NCI-H1694 treated with DMSO at 0.1 percent for 48 hours (cell line): Measurements from ENCODE around the gene SH3D19.
"Not testable (repeated sequence)": the region's sequence is repeated elsewhere in the genome, so short reads cannot be mapped to it uniquely, and the experiment has no call there.

ENCODE experiments used
- DNase-seq: peaks from one replicate; lab custom pipeline; 2025; lab: John Stamatoyannopoulos, UW

SH3D19 gene

GRCh38 chr4:151150821-151151580 is 174.4 kb downstream of the SH3D19 start:
- no peak for DNase-seq

- DNase-seq, result no peak
Measured at GRCh38 chr4:151148261-151148660, 177.1 kb downstream of the SH3D19 start.

GRCh38 chr4:151147000-151147399 is 178.4 kb downstream of the SH3D19 start:
- no peak for DNase-seq

- DNase-seq, result no peak
Measured at GRCh38 chr4:151144329-151145072, 180.9 kb downstream of the SH3D19 start.

- DNase-seq, result no peak
Measured at GRCh38 chr4:151143811-151144210, 181.6 kb downstream of the SH3D19 start.

- no peak for DNase-seq
Measured at GRCh38 chr4:151143162-151143561, 182.2 kb downstream of the SH3D19 start.

GRCh38 chr4:151142758-151143157 is 182.6 kb downstream of the SH3D19 start:
- DNase-seq, result no peak

- DNase-seq, result no peak
Measured at GRCh38 chr4:151139814-151140213, 185.6 kb downstream of the SH3D19 start.

GRCh38 chr4:151136048-151136447 is 189.4 kb downstream of the SH3D19 start:
- DNase-seq, result not testable (repeated sequence)

GRCh38 chr4:151133311-151133710 is 192.1 kb downstream of the SH3D19 start:
- no peak for DNase-seq

- DNase-seq, result no peak
Measured at GRCh38 chr4:151129796-151130195, 195.6 kb downstream of the SH3D19 start.

- DNase-seq, result peak; percentile 65
Measured at GRCh38 chr4:151117371-151117962, 207.9 kb downstream of the SH3D19 start.

- no peak for DNase-seq
Measured at GRCh38 chr4:151114986-151115385, 210.4 kb downstream of the SH3D19 start.

GRCh38 chr4:151114338-151114737 is 211.1 kb downstream of the SH3D19 start:
- no peak for DNase-seq

GRCh38 chr4:151110236-151110635 is 215.2 kb downstream of the SH3D19 start:
- DNase-seq, result no peak

GRCh38 chr4:151107063-151107462 is 218.3 kb downstream of the SH3D19 start:
- no peak for DNase-seq

GRCh38 chr4:151105454-151106032 is 219.9 kb downstream of the SH3D19 start:
- DNase-seq, result no peak

- DNase-seq, result no peak
Measured at GRCh38 chr4:151104621-151105020, 220.8 kb downstream of the SH3D19 start.

- no peak for DNase-seq
Measured at GRCh38 chr4:151103758-151104157, 221.6 kb downstream of the SH3D19 start.

GRCh38 chr4:151100531-151100930 is 224.9 kb downstream of the SH3D19 start:
- DNase-seq, result no peak

- DNase-seq, result no peak
Measured at GRCh38 chr4:151099976-151100417, 225.4 kb downstream of the SH3D19 start.

- DNase-seq, result peak; percentile 90
Measured at GRCh38 chr4:151099229-151099975, 226.0 kb downstream of the SH3D19 start, which contains the start of gene RPS3A. Gene RPS3A, plus strand, starts transcription at chr4:151099628. Its CDS starts 25 bp downstream, at chr4:151099653.
